Heart left ventricle (tissue), 16 donors: Measurements from ENCODE around the gene MIPOL1. TPM values are rescaled to one million over a fixed set of nuclear protein-coding genes. Genes with fewer than 3 reads are reported as not detected.

Experiments used
- ATAC-seq, 4 donors: fragments of 200-7000 bp; cut with Tn5 transposase; one replicate each; pipeline ENCODE4 v1.9.1; 2020 to 2022; ENCODE audit warnings: moderate library complexity in 4 of 4, mild to moderate bottlenecking in 3 of 4, moderate number of reproducible peaks in 1 of 4
- DNase-seq, 5 donors: peaks; one replicate each; pipeline ENCODE4 v3.0.0-alpha.2; 2020
- H3K27ac ChIP-seq, 12 donors: fragments of 200-600 bp; sonication (generic) in 4 of 12; one replicate each; pipeline versions ENCODE4 v1.5.0 to v1.8.0; 2016 to 2022; ENCODE audit warnings: mild to moderate bottlenecking in 2 of 12
- H3K27me3 ChIP-seq, 9 donors: fragments of 200-600 bp; sonication (generic) in 2 of 9; one replicate each; pipeline versions ENCODE4 v1.5.1 to v1.8.0; 2016 to 2022; ENCODE audit warnings: mild to moderate bottlenecking in 3 of 9
- H3K36me3 ChIP-seq, 9 donors: fragments of 200-600 bp; sonication (generic) in 2 of 9; one replicate each; pipeline versions ENCODE4 v1.5.0 to v1.8.0; 2018 to 2022; ENCODE audit warnings: mild to moderate bottlenecking in 2 of 9
- H3K4me1 ChIP-seq, 12 donors: fragments of 200-600 bp; sonication (generic) in 4 of 12; one replicate each; pipeline versions ENCODE4 v1.5.0 to v1.8.0; 2016 to 2022; ENCODE audit warnings: mild to moderate bottlenecking in 3 of 12
- H3K4me3 ChIP-seq, 12 donors: fragments of 200-600 bp; sonication (generic) in 4 of 12; one replicate each; pipeline versions ENCODE4 v1.5.0 to v1.8.0; 2017 to 2022; ENCODE audit warnings: mild to moderate bottlenecking in 9 of 12, moderate library complexity in 4 of 12
- H3K9me3 ChIP-seq, 12 donors: fragments of 200-600 bp; sonication (generic) in 4 of 12; one replicate each; pipeline versions ENCODE4 v1.5.0 to v1.8.0; 2016 to 2022; ENCODE audit warnings: mild to moderate bottlenecking in 1 of 12
- POLR2A ChIP-seq, 2 donors: fragments of 450-650 bp; IDR thresholded peaks; one replicate each; pipeline ENCODE4 v1.6.1; 2017; ENCODE audit warnings: antibody characterized with exemption in 2 of 2, mild to moderate bottlenecking in 2 of 2, moderate library complexity in 2 of 2
- WGBS, 4 donors: extraction: QIAGEN DNeasy Blood & Tissue Kit in 2 of 4; methylation state at CpG; one replicate each; pipeline versions ENCODE4 v1.1.5 to v1.1.7; 2013 to 2018; 5-methylcytosine and 5-hydroxymethylcytosine counted together
- intact Hi-C, 10 donors: fragments of 100-400 bp; cut with DNase I; formaldehyde crosslinking; loops; one replicate each; pipeline versions ENCODE4 v1.11.1 to v1.14.2; 2022
- polyA plus RNA-seq, 2 donors: library from polyadenylated mRNA; stranded (reverse); fragments of 200-250 nt; gene quantifications; one replicate each; pipeline ENCODE4 v1.2.3, GENCODE V29; 2013
- total RNA-seq, 9 donors: library from RNA; depleted of rRNA in 2 of 9; stranded (reverse); fragments of >200 nt in 2 of 9; fragmentation: NEBNext Ultra II Directional in 3 of 9; extraction: Animal tissue kit (Norgen Biotek cat#: 25700) in 3 of 9; gene quantifications; one replicate each; pipeline versions ENCODE4 v1.1.0 to v1.2.4, GENCODE V29; 2016 to 2023
- TF ChIP-seq, protein P1 (sequence below), 12 donors: fragments of 200-600 bp; sonication (generic) in 4 of 12; IDR thresholded peaks; one replicate each; pipeline versions ENCODE4 v1.5.0 to v1.8.0; 2018 to 2022; ENCODE audit warnings: antibody characterized with exemption in 12 of 12, mild to moderate bottlenecking in 5 of 12
- donor health status: ischemic (EF 13 %, LVEDD 7.1; RV severe dilation, severe dysfunction).
- donor health status: healthy with polysubstance abuse.
- donor health status: DM: no; HTN: yes; CAD: no.
- donor health status: DM: no; HTN: no; CAD: no.
- donor health status: ischemic (EF 25% LVEDD 6.9; RV normal size, moderate dysfunction).
- donor health status: ischemic (EF 25% LVEDD 5.7; RV mildly dilated, moderate dysfunction).
- donor health status: healthy.
- donor health status: DM: yes; HTN: yes; CAD: no.
- donor health status: ischemic (EF 35%, LVEDD 5.7; RV mildly dilated, moderate dysfunction).
- donor health status: nonischemic (EF 11% LVEDD 7.7; RV severe dilation, severe dysfunction).
- donor health status: DM: yes; HTN: yes; CAD: no.
- donor health status: PGD.
- donor health status: ischemic (EF 29% LVEDD 5.4; RV normal size, mild dysfunction).
- donor health status: nonischemic (EF 23%, LVEDD 6.1; RV moderate dilation, normal function).

Gene MIPOL1
- total and polyA plus RNA-seq, 11 donors = 0.99 to 7.3 (median 5.0) TPM

DNA sequence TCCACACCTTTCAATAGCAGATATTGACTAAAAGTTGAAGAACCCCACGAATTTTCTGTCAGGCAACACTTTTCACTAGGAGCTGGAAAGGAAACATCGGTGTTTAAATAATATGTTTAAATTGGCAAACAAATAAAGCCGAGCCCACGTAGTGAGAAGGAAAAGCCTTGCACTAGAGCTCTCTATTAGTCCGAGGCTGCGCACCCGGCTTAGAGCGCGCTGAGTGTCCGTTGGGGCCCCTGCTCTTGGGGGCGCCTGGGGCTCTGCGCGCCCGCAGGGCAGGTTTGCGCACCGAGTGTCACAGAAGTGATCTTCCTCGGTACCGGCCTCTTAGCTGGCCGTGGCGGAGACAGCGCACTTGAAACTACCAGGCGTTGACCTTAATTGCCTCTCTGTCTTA is 404.1 kb downstream of the MIPOL1 start:
- Histone ChIP-seq H3K27me3 (peaks cover 67 to 100% (median 85%) of the 10 kb centered on the region in 9 donors), H3K27ac (no peak overlapping the region), H3K4me1 (peaks cover 0 to 28% (median 14%) of the 10 kb centered on the region in 12 donors), H3K36me3 (no peaks in the 10 kb centered on the region), H3K4me3 (no peak overlapping the region), H3K9me3 (no peaks in the 10 kb centered on the region)
- intact Hi-C loops = no loop called here
- ATAC-seq (no peak), DNase-seq (no peak)
- TF ChIP-seq, protein P1, sequence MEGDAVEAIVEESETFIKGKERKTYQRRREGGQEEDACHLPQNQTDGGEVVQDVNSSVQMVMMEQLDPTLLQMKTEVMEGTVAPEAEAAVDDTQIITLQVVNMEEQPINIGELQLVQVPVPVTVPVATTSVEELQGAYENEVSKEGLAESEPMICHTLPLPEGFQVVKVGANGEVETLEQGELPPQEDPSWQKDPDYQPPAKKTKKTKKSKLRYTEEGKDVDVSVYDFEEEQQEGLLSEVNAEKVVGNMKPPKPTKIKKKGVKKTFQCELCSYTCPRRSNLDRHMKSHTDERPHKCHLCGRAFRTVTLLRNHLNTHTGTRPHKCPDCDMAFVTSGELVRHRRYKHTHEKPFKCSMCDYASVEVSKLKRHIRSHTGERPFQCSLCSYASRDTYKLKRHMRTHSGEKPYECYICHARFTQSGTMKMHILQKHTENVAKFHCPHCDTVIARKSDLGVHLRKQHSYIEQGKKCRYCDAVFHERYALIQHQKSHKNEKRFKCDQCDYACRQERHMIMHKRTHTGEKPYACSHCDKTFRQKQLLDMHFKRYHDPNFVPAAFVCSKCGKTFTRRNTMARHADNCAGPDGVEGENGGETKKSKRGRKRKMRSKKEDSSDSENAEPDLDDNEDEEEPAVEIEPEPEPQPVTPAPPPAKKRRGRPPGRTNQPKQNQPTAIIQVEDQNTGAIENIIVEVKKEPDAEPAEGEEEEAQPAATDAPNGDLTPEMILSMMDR (IDR thresholded peaks at IDR 0.05) = no peak
- no peak for TF ChIP-seq POLR2A (IDR thresholded peaks at IDR 0.05)
- WGBS, 4 donors = 5 to 13% (median 6%) methylated on average over 20 to 22 of the region's 22 CpGs

Other genes with a start within 250 kb of the MIPOL1 start
- gene SLC25A21, start 25.3 kb upstream of the MIPOL1 start, total RNA-seq = 1 to 10 TPM in 2 of 9 donors, under 1 TPM in 6, not detected in 1; 0.12 to 1.6 (median 0.24) TPM
- under 1 TPM; 0.23 to 0.24 TPM for gene SLC25A21, start 25.3 kb upstream of the MIPOL1 start, polyA plus RNA-seq